Common myeloid progenitor, CD34-positive (primary cell): ENCODE data around the gene DPYD.

Experiments
- CTCF ChIA-PET: fragments of 350-600 bp; sonication (Branson Sonifier 250); formaldehyde crosslinking; loops from one replicate; lab custom pipeline; 2021; ENCODE audit warnings: antibody characterized with exemption; lab: Charles Lee
- POLR2A ChIA-PET: fragments of 350-600 bp; sonication (Branson Sonifier 250); formaldehyde crosslinking; loops from one replicate; lab custom pipeline; 2021; ENCODE audit warnings: antibody characterized with exemption; lab: Charles Lee
- DNase-seq, 3 donors: peaks; one replicate each; pipeline versions ENCODE4 v3.0.0 to v3.0.0-alpha.2; 2013
- H3K27ac ChIP-seq, 2 experiments: 1 replicate in 1 of 2; 2 replicates in 1 of 2; pipeline ENCODE4 v1.7.0; 2013; ENCODE audit warnings: inconsistent platforms in 2 of 2, low read length in 2 of 2, mild to moderate bottlenecking in 2 of 2, low read depth in 1 of 2, moderate library complexity in 1 of 2; ENCODE audit not compliant: severe bottlenecking in 2 of 2, insufficient read depth in 1 of 2, poor library complexity in 1 of 2
- H3K27me3 ChIP-seq, 5 experiments: replicated peaks in 2 of 5; 1 replicate in 3 of 5; 2 replicates in 2 of 5; pipeline versions ENCODE4 v1.6.1 to v1.7.0; 2013; ENCODE audit warnings: low read length in 4 of 5, mild to moderate bottlenecking in 2 of 5, moderate library complexity in 2 of 5, inconsistent platforms in 1 of 5; ENCODE audit not compliant: insufficient read depth in 5 of 5, control insufficient read depth in 4 of 5
- H3K36me3 ChIP-seq, 4 experiments: 1 replicate in 2 of 4; 2 replicates in 2 of 4; pipeline versions ENCODE4 v1.6.1 to v1.7.0; 2013; ENCODE audit warnings: low read length in 3 of 4, control low read depth in 1 of 4, mild to moderate bottlenecking in 1 of 4; ENCODE audit not compliant: control insufficient read depth in 4 of 4, insufficient read depth in 4 of 4
- H3K4me1 ChIP-seq, 4 experiments: 1 replicate in 3 of 4; 2 replicates in 1 of 4; pipeline versions ENCODE4 v1.6.1 to v1.7.1; 2013; ENCODE audit warnings: low read length in 3 of 4, mild to moderate bottlenecking in 3 of 4, control low read depth in 1 of 4, inconsistent platforms in 1 of 4, moderate library complexity in 1 of 4; ENCODE audit not compliant: control insufficient read depth in 4 of 4, insufficient read depth in 4 of 4; ENCODE audit errors: control extremely low read depth in 1 of 4
- H3K4me3 ChIP-seq, 7 experiments: 1 replicate in 4 of 7; 2 replicates in 3 of 7; pipeline versions ENCODE4 v1.5.1 to v1.7.0; 2013; ENCODE audit warnings: mild to moderate bottlenecking in 7 of 7, low read length in 6 of 7, moderate library complexity in 6 of 7, inconsistent platforms in 2 of 7, low read depth in 2 of 7, control low read depth in 1 of 7; ENCODE audit not compliant: insufficient read depth in 4 of 7, control insufficient read depth in 1 of 7; ENCODE audit errors: extremely low read depth in 1 of 7
- H3K9me3 ChIP-seq, 5 experiments: 1 replicate in 4 of 5; 2 replicates in 1 of 5; pipeline versions ENCODE4 v1.6.1 to v1.7.1; 2013; ENCODE audit warnings: low read length in 4 of 5, mild to moderate bottlenecking in 2 of 5, inconsistent platforms in 1 of 5, low read depth in 1 of 5, moderate library complexity in 1 of 5; ENCODE audit not compliant: control insufficient read depth in 4 of 5, insufficient read depth in 2 of 5; ENCODE audit errors: control extremely low read depth in 1 of 5
- WGBS: methylation state at CpG from one replicate; pipeline ENCODE4 v1.1.5; 2013; ENCODE audit not compliant: insufficient coverage; 5-methylcytosine and 5-hydroxymethylcytosine counted together

The DPYD gene

GRCh38 chr1:97095764-97096163 lies 825.1 kb downstream of the DPYD start:
- no peak for DNase-seq
- Histone ChIP-seq H3K4me1 (peaks cover 0 to 10% (median 0%) of the 10 kb centered on the region in 4 experiments), H3K27me3 (no peaks in the 10 kb centered on the region), H3K27ac (no peak overlapping the region), H3K9me3 (peaks cover 0 to 2% (median 0%) of the 10 kb centered on the region in 5 experiments), H3K4me3 (no peak overlapping the region), H3K36me3 (peaks cover 0 to 9% (median 4%) of the 10 kb centered on the region in 4 experiments)
- CTCF ChIA-PET: no interaction called here
- POLR2A ChIA-PET: no interaction called here
- whole genome bisulfite sequencing: no CpG with 5 or more reads among the region's 2 CpGs

- Histone ChIP-seq H3K4me3 (no peak overlapping the region), H3K9me3 (peaks cover 0 to 2% (median 0%) of the 10 kb centered on the region in 5 experiments), H3K36me3 (peaks cover 0 to 9% (median 4%) of the 10 kb centered on the region in 4 experiments), H3K27me3 (no peaks in the 10 kb centered on the region), H3K27ac (no peak overlapping the region), H3K4me1 (peaks cover 0 to 10% (median 0%) of the 10 kb centered on the region in 4 experiments)
- ChIA-PET CTCF (no interaction called here), POLR2A (no interaction called here)
- DNase-seq: no peak
- 91% methylated on average over 3 of the region's 6 CpGs for WGBS
These were observed 826.4 kb downstream of the DPYD start for GRCh38 chr1:97094247-97094972.

- peaks cover 0 to 2% (median 0%) of the 10 kb centered on the region in 5 experiments for H3K9me3 ChIP-seq
- H3K36me3 ChIP-seq: peaks cover 0 to 9% (median 4%) of the 10 kb centered on the region in 4 experiments
- WGBS: 50% methylated on average over 2 of the region's 3 CpGs
- H3K4me3 ChIP-seq: no peak overlapping the region
- no peak overlapping the region for H3K27ac ChIP-seq
- H3K4me1 ChIP-seq: peaks cover 0 to 11% (median 0%) of the 10 kb centered on the region in 4 experiments
- DNase-seq: no peak
- no peaks in the 10 kb centered on the region for H3K27me3 ChIP-seq
- CTCF ChIA-PET: no interaction called here
- POLR2A ChIA-PET: no interaction called here
These were observed 827.1 kb downstream of the DPYD start for GRCh38 chr1:97093741-97094140.

GRCh38 chr1:97092824-97093223 lies 828.0 kb downstream of the DPYD start:
- Histone ChIP-seq H3K27me3 (no peaks in the 10 kb centered on the region), H3K36me3 (peaks cover 0 to 9% (median 4%) of the 10 kb centered on the region in 4 experiments), H3K4me3 (no peak overlapping the region), H3K27ac (no peak overlapping the region), H3K4me1 (peaks cover 0 to 20% (median 0%) of the 10 kb centered on the region in 4 experiments), H3K9me3 (peaks cover 0 to 2% (median 0%) of the 10 kb centered on the region in 5 experiments)
- POLR2A ChIA-PET: no interaction called here
- CTCF ChIA-PET: no interaction called here
- DNase-seq: no peak

GRCh38 chr1:97091679-97092078 lies 829.2 kb downstream of the DPYD start:
- DNase-seq: peak in 1 of 3 donors; percentile 7
- ChIA-PET POLR2A (no interaction called here), CTCF (no interaction called here)
- no peaks in the 10 kb centered on the region for H3K9me3 ChIP-seq
- H3K4me3 ChIP-seq: no peak overlapping the region
- no peaks in the 10 kb centered on the region for H3K36me3 ChIP-seq
- no peak overlapping the region for H3K27ac ChIP-seq
- H3K27me3 ChIP-seq: no peaks in the 10 kb centered on the region
- peaks cover 0 to 21% (median 0%) of the 10 kb centered on the region in 4 experiments for H3K4me1 ChIP-seq

- POLR2A ChIA-PET: no interaction called here
- H3K9me3 ChIP-seq: no peaks in the 10 kb centered on the region
- no peak overlapping the region for H3K4me3 ChIP-seq
- H3K36me3 ChIP-seq: no peaks in the 10 kb centered on the region
- H3K4me1 ChIP-seq: peaks cover 0 to 21% (median 0%) of the 10 kb centered on the region in 4 experiments
- no peak for DNase-seq
- WGBS: no CpG with 5 or more reads among the region's 3 CpGs
- no peaks in the 10 kb centered on the region for H3K27me3 ChIP-seq
- no peak overlapping the region for H3K27ac ChIP-seq
- CTCF ChIA-PET: no interaction called here
These were observed 829.6 kb downstream of the DPYD start for GRCh38 chr1:97091263-97091662.

GRCh38 chr1:97090725-97091124 lies 830.1 kb downstream of the DPYD start:
- DNase-seq: no peak
- WGBS: 92% methylated on average over 2 of the region's 3 CpGs
- CTCF ChIA-PET: no interaction called here
- Histone ChIP-seq H3K27ac (no peak overlapping the region), H3K9me3 (no peaks in the 10 kb centered on the region), H3K27me3 (no peaks in the 10 kb centered on the region), H3K4me3 (no peak overlapping the region), H3K4me1 (peaks cover 0 to 21% (median 0%) of the 10 kb centered on the region in 4 experiments), H3K36me3 (no peaks in the 10 kb centered on the region)
- POLR2A ChIA-PET: no interaction called here
